H1 (cell line): ENCODE results near the gene TACC2. TPM values are rescaled to one million over a fixed set of nuclear protein-coding genes. Genes with fewer than 3 reads are reported as not detected.

Source experiments
- CTCF ChIA-PET: fragments of 300-600 bp; sonication (Branson Sonifier 250); formaldehyde crosslinking; loops from one replicate; lab custom pipeline; 2021; ENCODE audit not compliant: partially characterized antibody; lab: Charles Lee
- POLR2A ChIA-PET: fragments of 300-600 bp; sonication (Branson Sonifier 250); formaldehyde crosslinking; loops from one replicate; lab custom pipeline; 2021; ENCODE audit warnings: inconsistent platforms; ENCODE audit not compliant: partially characterized antibody; lab: Charles Lee
- DNase-seq, 2 experiments: peaks; one replicate each; pipeline versions ENCODE4 v3.0.0 to v3.0.0-alpha.2; 2010 to 2022; ENCODE audit warnings: low spot score in 2 of 2, low read depth in 1 of 2, mixed read lengths in 1 of 2
- FAIRE-seq: peaks from 2 replicates; lab custom pipeline; 2011; peaks lifted over from hg19 to GRCh38; lab: Jason Lieb, UNC
- H2AFZ ChIP-seq: 2 replicates; pipeline ENCODE4 v1.8.1; 2012; ENCODE audit warnings: low read length, inconsistent platforms
- H2AK5ac ChIP-seq: 2 replicates; pipeline ENCODE4 v1.6.1; 2013; ENCODE audit warnings: low read depth, low read length
- H2BK120ac ChIP-seq: replicated peaks from 2 replicates; pipeline ENCODE3; 2013; ENCODE audit warnings: low read depth, low read length, inconsistent platforms
- H2BK12ac ChIP-seq: 2 replicates; pipeline ENCODE4 v1.6.1; 2013; ENCODE audit warnings: low read depth, low read length
- H2BK15ac ChIP-seq: 2 replicates; pipeline ENCODE4 v1.6.1; 2013; ENCODE audit warnings: low read length
- H2BK20ac ChIP-seq: 2 replicates; pipeline ENCODE4 v1.6.1; 2013; ENCODE audit warnings: low read length
- H2BK5ac ChIP-seq: 2 replicates; pipeline ENCODE4 v1.6.1; 2013; ENCODE audit warnings: low read depth, low read length
- H3K14ac ChIP-seq: 2 replicates; pipeline ENCODE4 v1.6.1; 2013; ENCODE audit warnings: inconsistent platforms; ENCODE audit not compliant: insufficient read length
- H3K18ac ChIP-seq: 2 replicates; pipeline ENCODE4 v1.6.1; 2013; ENCODE audit warnings: low read length; ENCODE audit errors: extremely low read depth
- H3K23ac ChIP-seq: 2 replicates; pipeline ENCODE4 v1.6.1; 2013; ENCODE audit warnings: inconsistent platforms; ENCODE audit not compliant: insufficient read length
- H3K23me2 ChIP-seq: 2 replicates; pipeline ENCODE4 v1.6.1; 2013; ENCODE audit warnings: low read depth, low read length
- H3K27ac ChIP-seq: 2 replicates; pipeline ENCODE4 v1.6.1; 2011; ENCODE audit warnings: low read depth, low read length, inconsistent platforms
- H3K27me3 ChIP-seq, 4 experiments: replicated peaks in 1 of 4; 1 replicate in 1 of 4; 2 replicates in 3 of 4; pipeline versions ENCODE4 v1.6.1 to v1.8.1; 2011 to 2013; ENCODE audit warnings: low read length in 3 of 4, mild to moderate bottlenecking in 3 of 4, inconsistent platforms in 2 of 4, mixed read lengths in 2 of 4, moderate library complexity in 1 of 4; ENCODE audit not compliant: control insufficient read depth in 3 of 4, insufficient read depth in 3 of 4; ENCODE audit errors: extremely low read depth in 1 of 4
- H3K36me3 ChIP-seq, 4 experiments: 2 replicates each; pipeline versions ENCODE4 v1.6.1 to v1.8.1; 2011 to 2013; ENCODE audit warnings: mild to moderate bottlenecking in 4 of 4, low read length in 3 of 4, moderate library complexity in 2 of 4, control low read depth in 1 of 4, inconsistent platforms in 1 of 4; ENCODE audit not compliant: insufficient read depth in 4 of 4, control insufficient read depth in 2 of 4
- H3K4ac ChIP-seq: replicated peaks from 2 replicates; pipeline ENCODE3; 2013; ENCODE audit warnings: low read length, low read depth, mixed read lengths, inconsistent platforms; ENCODE audit not compliant: insufficient read length
- H3K4me1 ChIP-seq, 4 experiments: replicated peaks in 1 of 4; 1 replicate in 1 of 4; 2 replicates in 3 of 4; pipeline versions ENCODE4 v1.6.1 to v1.8.1; 2011 to 2013; ENCODE audit warnings: low read length in 3 of 4, inconsistent platforms in 2 of 4, mixed read lengths in 1 of 4; ENCODE audit not compliant: insufficient read depth in 4 of 4, control insufficient read depth in 3 of 4
- H3K4me2 ChIP-seq, 2 experiments: 2 replicates each; pipeline versions ENCODE4 v1.6.1 to v1.8.1; 2011 to 2013; ENCODE audit warnings: low read depth in 2 of 2, low read length in 2 of 2, control low read depth in 1 of 2, inconsistent platforms in 1 of 2, mild to moderate bottlenecking in 1 of 2; ENCODE audit not compliant: insufficient read depth in 1 of 2
- H3K4me3 ChIP-seq, 4 experiments: fragments of 200-600, 300-600 bp in 1 of 4; sonication (generic), shearing (Covaris generic), sonication (Bioruptor Twin) in 1 of 4; 2 replicates each; pipeline versions ENCODE4 v1.5.1 to v1.8.1; 2011 to 2016; ENCODE audit warnings: low read length in 4 of 4, low read depth in 3 of 4, control low read depth in 2 of 4, inconsistent platforms in 2 of 4, mild to moderate bottlenecking in 2 of 4, mixed read lengths in 1 of 4, moderate library complexity in 1 of 4; ENCODE audit not compliant: insufficient read depth in 2 of 4; ENCODE audit errors: extremely low read depth in 1 of 4
- H3K56ac ChIP-seq: replicated peaks from 2 replicates; pipeline ENCODE3; 2013; ENCODE audit warnings: low read depth, mild to moderate bottlenecking, mixed read lengths, low read length, inconsistent platforms; ENCODE audit not compliant: insufficient read length
- H3K79me1 ChIP-seq: 2 replicates; pipeline ENCODE4 v1.6.1; 2013; ENCODE audit warnings: low read depth, low read length, control low read depth
- H3K79me2 ChIP-seq, 2 experiments: 2 replicates each; pipeline versions ENCODE4 v1.6.1 to v1.8.1; 2012 to 2013; ENCODE audit warnings: low read length in 2 of 2, mild to moderate bottlenecking in 2 of 2, inconsistent platforms in 1 of 2; ENCODE audit not compliant: insufficient read depth in 2 of 2, control insufficient read depth in 1 of 2
- H3K9ac ChIP-seq, 4 experiments: replicated peaks in 1 of 4; 1 replicate in 1 of 4; 2 replicates in 3 of 4; pipeline versions ENCODE4 v1.6.1 to v1.8.1; 2011 to 2013; ENCODE audit warnings: low read depth in 3 of 4, low read length in 3 of 4, control low read depth in 2 of 4, mild to moderate bottlenecking in 2 of 4, moderate library complexity in 2 of 4, inconsistent platforms in 1 of 4; ENCODE audit errors: extremely low read depth in 1 of 4
- H3K9me3 ChIP-seq, 2 experiments: 2 replicates each; pipeline versions ENCODE4 v1.6.1 to v1.8.1; 2012 to 2013; ENCODE audit warnings: mild to moderate bottlenecking in 2 of 2, moderate library complexity in 2 of 2, control low read depth in 1 of 2, inconsistent platforms in 1 of 2, low read depth in 1 of 2, low read length in 1 of 2, mixed read lengths in 1 of 2; ENCODE audit not compliant: insufficient read depth in 2 of 2
- H4K20me1 ChIP-seq, 2 experiments: replicated peaks in 1 of 2; 2 replicates each; pipeline versions ENCODE3 to v1.8.1; 2011 to 2013; ENCODE audit warnings: inconsistent platforms in 2 of 2, low read length in 2 of 2, mild to moderate bottlenecking in 1 of 2; ENCODE audit not compliant: insufficient read depth in 2 of 2, control insufficient read depth in 1 of 2
- H4K5ac ChIP-seq: 2 replicates; pipeline ENCODE4 v1.6.1; 2013; ENCODE audit warnings: low read length, low read depth, mixed read lengths, inconsistent platforms; ENCODE audit not compliant: insufficient read length
- H4K8ac ChIP-seq: 2 replicates; pipeline ENCODE4 v1.8.0; 2013; ENCODE audit warnings: mild to moderate bottlenecking, moderate library complexity, low read length, inconsistent platforms; ENCODE audit not compliant: insufficient read depth; ENCODE audit errors: extremely low read depth
- H4K91ac ChIP-seq: replicated peaks from 2 replicates; pipeline ENCODE3; 2013; ENCODE audit warnings: low read length, mixed read lengths, inconsistent platforms; ENCODE audit not compliant: insufficient read length
- CHD1 ChIP-seq: IDR thresholded peaks from 2 replicates; pipeline ENCODE4 v1.6.1; 2012; ENCODE audit warnings: low read depth, low read length, improper control_type of control experiment
- EZH2 ChIP-seq: fragments of 200-600 bp; sonication (generic); IDR thresholded peaks from 2 replicates; pipeline ENCODE4 v1.7.1; 2012; ENCODE audit warnings: low read depth, mild to moderate bottlenecking, moderate library complexity, low read length, inconsistent platforms; ENCODE audit not compliant: severe bottlenecking
- GABPA ChIP-seq: IDR thresholded peaks from 2 replicates; pipeline ENCODE4 v1.6.1; 2011; ENCODE audit warnings: mild to moderate bottlenecking, low read length, moderate library complexity, borderline replicate concordance; ENCODE audit not compliant: insufficient read depth
- HDAC2 ChIP-seq, 2 experiments: fragments of 300-600 bp in 1 of 2; sonication (generic) in 1 of 2; IDR thresholded peaks; 2 replicates each; pipeline ENCODE4 v1.6.1; 2011 to 2012; ENCODE audit warnings: low read depth in 2 of 2, low read length in 2 of 2, mild to moderate bottlenecking in 2 of 2, moderate library complexity in 2 of 2, borderline replicate concordance in 1 of 2, inconsistent platforms in 1 of 2
- JUND ChIP-seq: IDR thresholded peaks from 2 replicates; pipeline ENCODE4 v1.6.1; 2011; ENCODE audit warnings: mild to moderate bottlenecking, improper control_type of control experiment, low read length
- POLR2A ChIP-seq, 2 experiments: IDR thresholded peaks; 1 replicate in 1 of 2; 2 replicates in 1 of 2; pipeline ENCODE4 v1.6.1; 2011; ENCODE audit warnings: low read depth in 2 of 2, low read length in 2 of 2, mild to moderate bottlenecking in 2 of 2; ENCODE audit errors: control extremely low read depth in 1 of 2
- RXRA ChIP-seq: IDR thresholded peaks from 2 replicates; pipeline ENCODE4 v1.6.1; 2011; ENCODE audit warnings: low read depth, mild to moderate bottlenecking, low read length, moderate library complexity; ENCODE audit not compliant: insufficient read depth
- SIN3A ChIP-seq, 2 experiments: IDR thresholded peaks in 1 of 2; conservative IDR thresholded peaks in 1 of 2; 2 replicates each; pipeline ENCODE4 v1.6.1; 2011 to 2012; ENCODE audit warnings: low read length in 2 of 2, improper control_type of control experiment in 1 of 2, low read depth in 1 of 2, mild to moderate bottlenecking in 1 of 2
- SP2 ChIP-seq: IDR thresholded peaks from 2 replicates; pipeline ENCODE4 v1.6.1; 2012; ENCODE audit warnings: mild to moderate bottlenecking, low read length, inconsistent platforms
- TAF1 ChIP-seq: IDR thresholded peaks from 2 replicates; pipeline ENCODE4 v1.6.1; 2011; ENCODE audit warnings: mild to moderate bottlenecking, low read depth, low read length
- ZNF274 ChIP-seq: IDR thresholded peaks from 2 replicates; pipeline ENCODE4 v1.7.0; 2012; ENCODE audit warnings: low read length, borderline replicate concordance; ENCODE audit errors: extremely low read depth
- WGBS, 2 experiments: shearing (Covaris generic) in 1 of 2; methylation state at CpG; one replicate each; pipeline versions ENCODE4 v1.1.6 to v1.1.7; 2013 to 2015; ENCODE audit warnings: low lambda C conversion rate in 2 of 2, mixed read lengths in 2 of 2, inconsistent platforms in 1 of 2, low coverage in 1 of 2, missing lambda C conversion rate in 1 of 2; ENCODE audit not compliant: insufficient replicate concordance in 2 of 2, insufficient coverage in 1 of 2, insufficient read length in 1 of 2; ENCODE audit errors: extremely low coverage in 1 of 2, missing lambda C conversion rate in 1 of 2; 5-methylcytosine and 5-hydroxymethylcytosine counted together
- polyA plus RNA-seq, 7 experiments: library from polyadenylated mRNA; depleted of rRNA in 3 of 7; stranded (reverse) in 5 of 7; unstranded in 2 of 7; fragments of >200 nt in 5 of 7; fragments of 200-250 nt in 2 of 7; gene quantifications; 1 replicate in 5 of 7; 2 replicates in 1 of 7; 4 replicates in 1 of 7; pipeline versions ENCODE4 v1.2.1 to v1.2.3, GENCODE V29; 2011 to 2013; ENCODE audit warnings: missing spikeins in 2 of 7, mixed read lengths in 2 of 7
- total RNA-seq: library from RNA; stranded (reverse); fragmentation: NEBNext Ultra II Directional; extraction: Animal tissue kit (Norgen Biotek cat#: 25700); gene quantifications from 2 replicates; pipeline ENCODE4 v1.2.1, GENCODE V29; 2021
- TF ChIP-seq, protein P1 (sequence below): IDR thresholded peaks from 2 replicates; pipeline ENCODE4 v1.6.1; 2012; ENCODE audit warnings: inconsistent platforms
- TF ChIP-seq, protein P2 (sequence below): IDR thresholded peaks from 2 replicates; pipeline ENCODE4 v1.6.1; 2011; ENCODE audit warnings: low read length, improper control_type of control experiment

TACC2 gene
- total and polyA plus RNA-seq, 2 of the 8 experiments (the other 6 are each of a cell fraction or from before 2014, with no cell fraction given): 21.2 to 46.6 TPM

DNA sequence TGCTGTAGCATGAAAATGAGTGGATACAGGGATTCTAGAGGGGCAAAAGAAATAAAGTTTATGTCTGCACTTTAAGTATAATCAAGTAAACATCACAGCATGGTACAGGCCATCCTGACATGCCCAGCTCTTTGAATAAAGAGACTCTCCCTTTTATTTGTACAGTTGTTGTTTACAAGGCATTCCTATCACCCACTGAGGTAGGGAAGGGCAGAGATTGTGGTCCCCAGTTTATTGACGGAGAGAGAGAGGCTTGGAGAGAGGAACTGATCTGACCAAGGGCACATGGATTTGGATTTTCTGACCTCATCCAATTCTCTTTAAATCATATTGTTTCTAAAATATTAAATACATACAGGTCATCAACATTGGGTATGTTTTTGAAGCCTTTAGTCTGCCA lies 53.9 kb downstream of the TACC2 start:
- Histone ChIP-seq H3K4me2 (no peak overlapping the region), H3K9me3 (no peaks in the 10 kb centered on the region), H3K4ac (no peak overlapping the region), H2BK120ac (no peak overlapping the region), H4K91ac (no peak overlapping the region), H4K8ac (no peak overlapping the region), H3K36me3 (no peaks in the 10 kb centered on the region), H3K56ac (no peak overlapping the region), H2BK15ac (no peak overlapping the region), H3K23ac (no peak overlapping the region), H3K79me2 (no peaks in the 10 kb centered on the region), H3K14ac (peak overlapping the region; percentile 17), H2BK12ac (no peak overlapping the region), H4K5ac (no peak overlapping the region), H3K79me1 (no peaks in the 10 kb centered on the region), H2BK5ac (no peak overlapping the region), H3K18ac (no peak overlapping the region), H2AFZ (no peak overlapping the region), H3K23me2 (no peaks in the 10 kb centered on the region), H3K27me3 (no peaks in the 10 kb centered on the region), H3K27ac (no peak overlapping the region), H3K4me1 (peaks cover 3 to 12% (median 10%) of the 10 kb centered on the region in 4 experiments), H2BK20ac (no peak overlapping the region), H3K4me3 (no peak overlapping the region), H4K20me1 (no peaks in the 10 kb centered on the region), H3K9ac (no peak overlapping the region), H2AK5ac (no peak overlapping the region)
- ChIA-PET CTCF (interaction anchor here (1.0 to 3.5 kb wide), 2 partner anchors 8 to 12 kb away, joined by 3 to 30 read pairs; no protein-coding TSS in a partner anchor), POLR2A (interaction anchor here (1.2 to 1.7 kb wide), 2 partner anchors 9 to 70 kb away, joined by 4 to 5 read pairs; no protein-coding TSS in a partner anchor)
- DNase-seq: no peak
- no peak for FAIRE-seq
- 93% methylated on average over 1 of the region's 1 CpG; no CpG with 5 or more reads in 1 of the 2 experiments for WGBS, 2 experiments
- no peak for TF ChIP-seq POLR2A (IDR thresholded peaks at IDR 0.05; ENCODE audit: control extremely low read depth in 1 of 2, low read depth in 2 of 2, low read length in 2 of 2)
- no peak for TF ChIP-seq GABPA
- no peak for TF ChIP-seq SIN3A (conservative IDR thresholded peaks at IDR 0.05 in 1 of 2, IDR thresholded peaks at IDR 0.05 in 1 of 2; ENCODE audit: low read depth in 1 of 2, low read length in 2 of 2)
- TF ChIP-seq, protein P1, sequence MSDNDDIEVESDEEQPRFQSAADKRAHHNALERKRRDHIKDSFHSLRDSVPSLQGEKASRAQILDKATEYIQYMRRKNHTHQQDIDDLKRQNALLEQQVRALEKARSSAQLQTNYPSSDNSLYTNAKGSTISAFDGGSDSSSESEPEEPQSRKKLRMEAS: no peak
- no peak for TF ChIP-seq RXRA
- TF ChIP-seq HDAC2 (IDR thresholded peaks at IDR 0.05; ENCODE audit: borderline replicate concordance in 1 of 2, low read depth in 2 of 2, low read length in 2 of 2): no peak
- no peak for TF ChIP-seq TAF1
- TF ChIP-seq JUND: no peak
- no peak for TF ChIP-seq SP2
- no peak for TF ChIP-seq EZH2
- no peak for TF ChIP-seq ZNF274
- no peak for TF ChIP-seq CHD1
- TF ChIP-seq, protein P2, sequence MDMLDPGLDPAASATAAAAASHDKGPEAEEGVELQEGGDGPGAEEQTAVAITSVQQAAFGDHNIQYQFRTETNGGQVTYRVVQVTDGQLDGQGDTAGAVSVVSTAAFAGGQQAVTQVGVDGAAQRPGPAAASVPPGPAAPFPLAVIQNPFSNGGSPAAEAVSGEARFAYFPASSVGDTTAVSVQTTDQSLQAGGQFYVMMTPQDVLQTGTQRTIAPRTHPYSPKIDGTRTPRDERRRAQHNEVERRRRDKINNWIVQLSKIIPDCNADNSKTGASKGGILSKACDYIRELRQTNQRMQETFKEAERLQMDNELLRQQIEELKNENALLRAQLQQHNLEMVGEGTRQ: no peak
